Prostate gland (tissue), 2 donors: ENCODE results near the gene BDKRB2.

Source experiments
- CTCF ChIP-seq, 4 experiments: fragments of 200-600 bp in 2 of 4; fragments of 450-650 bp in 2 of 4; sonication (generic) in 2 of 4; IDR thresholded peaks; 1 replicate in 3 of 4; 2 replicates in 1 of 4; pipeline ENCODE4 v1.5.1; 2016 to 2019; ENCODE audit warnings: antibody characterized with exemption in 4 of 4, mild to moderate bottlenecking in 2 of 4, moderate library complexity in 2 of 4
- POLR2A ChIP-seq: fragments of 450-650 bp; IDR thresholded peaks from one replicate; pipeline ENCODE4 v1.6.1; 2016; ENCODE audit warnings: antibody characterized with exemption, mild to moderate bottlenecking

GRCh38 chr14:96261772-96262655 lies 57.4 kb downstream of the BDKRB2 start:
- TF ChIP-seq POLR2A (no peak), CTCF (IDR thresholded peaks at IDR 0.05) (no peak)
